ENCODE measurements around the gene DDA1. TPM values are rescaled to one million over a fixed set of nuclear protein-coding genes. Genes with fewer than 3 reads are reported as not detected.
A peak's percentile ranks its signal among the peaks of the same experiment; 100 is the strongest.

The DDA1 gene
- polyA plus RNA-seq, 1 experiment, result 38.7 TPM

GRCh38 chr19:17302391-17303166 is 6.8 kb upstream of the DDA1 start:
- ChIA-PET CTCF (interaction anchor here (0.9 to 3.6 kb wide), 2 partner anchors 9 to 15 kb away, joined by 3 to 16 read pairs; no protein-coding TSS in a partner anchor), POLR2A (no interaction called here)
- Histone ChIP-seq H3K9me3 (ENCODE audit: control insufficient read depth, insufficient read depth, low read length) (no peaks in the 10 kb centered on the region; the same call in 1 of the 2 replicates), H3K27me3 (ENCODE audit: control insufficient read depth, insufficient read depth, low read length) (no peaks in the 10 kb centered on the region), H3K4me3 (ENCODE audit: low read depth, low read length) (peak overlapping the region; percentile 72), H3K27ac (ENCODE audit: low read depth, low read length) (peak overlapping the region; percentile 47)
- no peak for TF ChIP-seq CTCF (IDR thresholded peaks at IDR 0.05; ENCODE audit: low read depth, low read length)
- DNase-seq (ENCODE audit: low read depth, low spot score), result no peak

- Histone ChIP-seq H3K9me3 (ENCODE audit: control insufficient read depth, insufficient read depth, low read length) (no peaks in the 10 kb centered on the region; the same call in 1 of the 2 replicates), H3K27ac (ENCODE audit: low read depth, low read length) (peak within 1 kb of the TSS; percentile 47), H3K4me3 (ENCODE audit: low read depth, low read length) (peak within 1 kb of the TSS; percentile 72), H3K27me3 (ENCODE audit: control insufficient read depth, insufficient read depth, low read length) (no peaks in the 10 kb centered on the region)
- TF ChIP-seq CTCF (IDR thresholded peaks at IDR 0.05; ENCODE audit: low read depth, low read length), result peak; percentile 47
- ChIA-PET CTCF (interaction anchor here (0.9 to 3.6 kb wide), 2 partner anchors 10 to 15 kb away, joined by 3 to 16 read pairs; no protein-coding TSS in a partner anchor), POLR2A (no interaction called here)
- DNase-seq (ENCODE audit: low read depth, low spot score), result peak; percentile 90
These were observed 6.0 kb upstream of the DDA1 start, which contains the start of gene ABHD8 for GRCh38 chr19:17303167-17303939. Gene ABHD8 (minus strand): TSS chr19:17303425. CDS start chr19:17301616, 1,809 bp downstream.

- no peak for DNase-seq (ENCODE audit: low read depth, low spot score)
- H3K27me3 ChIP-seq (ENCODE audit: control insufficient read depth, insufficient read depth, low read length), result no peaks in the 10 kb centered on the region
- no peaks in the 10 kb centered on the region; the same call in 1 of the 2 replicates for H3K9me3 ChIP-seq (ENCODE audit: control insufficient read depth, insufficient read depth, low read length)
- no peak for TF ChIP-seq CTCF (IDR thresholded peaks at IDR 0.05; ENCODE audit: low read depth, low read length)
- H3K4me3 ChIP-seq (ENCODE audit: low read depth, low read length), result no peak overlapping the region
- no peak overlapping the region for H3K27ac ChIP-seq (ENCODE audit: low read depth, low read length)
- POLR2A ChIA-PET, result interaction anchor here (2.0 kb wide), 1 partner anchor 11 kb away, joined by 11 read pairs; no protein-coding TSS in a partner anchor
- CTCF ChIA-PET, result interaction anchor here (0.9 to 3.6 kb wide), 2 partner anchors 11 to 16 kb away, joined by 3 to 16 read pairs; no protein-coding TSS in a partner anchor
These were observed 5.5 kb upstream of the DDA1 start for GRCh38 chr19:17303940-17304267.

- no peaks in the 10 kb centered on the region for H3K27me3 ChIP-seq (ENCODE audit: control insufficient read depth, insufficient read depth, low read length)
- DNase-seq (ENCODE audit: low read depth, low spot score), result no peak
- H3K4me3 ChIP-seq (ENCODE audit: low read depth, low read length), result no peak overlapping the region
- CTCF ChIA-PET, result interaction anchor here (0.7 to 3.6 kb wide), 8 partner anchors 7 to 139 kb away, joined by 3 to 16 read pairs (median 4); partner anchors contain the start of gene ANKLE1
- TF ChIP-seq CTCF (IDR thresholded peaks at IDR 0.05; ENCODE audit: low read depth, low read length), result no peak
- H3K9me3 ChIP-seq (ENCODE audit: control insufficient read depth, insufficient read depth, low read length), result no peaks in the 10 kb centered on the region; the same call in 1 of the 2 replicates
- peak overlapping the region; percentile 52 for H3K27ac ChIP-seq (ENCODE audit: low read depth, low read length)
- POLR2A ChIA-PET, result interaction anchor here (0.5 to 2.0 kb wide), 8 partner anchors 12 to 1109 kb away, joined by 3 to 11 read pairs (median 4); no protein-coding TSS in a partner anchor
These were observed 4.8 kb upstream of the DDA1 start for GRCh38 chr19:17304386-17305215.
